Upper lobe of right lung (tissue), 1 donor: ENCODE data around the gene RGS3. TPM values are rescaled to one million over a fixed set of nuclear protein-coding genes. Genes with fewer than 3 reads are reported as not detected.

Experiments
- ATAC-seq: fragments of 200-7000 bp; cut with Tn5 transposase; one replicate; pipeline ENCODE4 v1.9.1; 2020; ENCODE audit warnings: mild to moderate bottlenecking, moderate library complexity
- DNase-seq: peaks from one replicate; pipeline ENCODE4 v3.0.0-alpha.2; 2020
- H3K27ac ChIP-seq: fragments of 200-600 bp; one replicate; pipeline ENCODE4 v1.8.0; 2022
- H3K27me3 ChIP-seq: fragments of 200-600 bp; one replicate; pipeline ENCODE4 v1.8.0; 2022; ENCODE audit warnings: mild to moderate bottlenecking
- H3K36me3 ChIP-seq: fragments of 200-600 bp; one replicate; pipeline ENCODE4 v1.8.0; 2022
- H3K4me1 ChIP-seq: fragments of 200-600 bp; one replicate; pipeline ENCODE4 v1.8.0; 2022
- H3K4me3 ChIP-seq: fragments of 200-600 bp; one replicate; pipeline ENCODE4 v1.8.0; 2022; ENCODE audit warnings: mild to moderate bottlenecking
- H3K9me3 ChIP-seq: fragments of 200-600 bp; one replicate; pipeline ENCODE4 v1.8.0; 2022
- intact Hi-C: fragments of 100-400 bp; cut with DNase I; formaldehyde crosslinking; loops from one replicate; pipeline ENCODE4 v1.11.0; 2022
- total RNA-seq: library from RNA; stranded (reverse); fragmentation: NEBNext Ultra II Directional; extraction: Animal tissue kit (Norgen Biotek cat#: 25700); gene quantifications from one replicate; pipeline ENCODE4 v1.2.1, GENCODE V29; 2021
- TF ChIP-seq, protein P1 (sequence below): fragments of 200-600 bp; IDR thresholded peaks from one replicate; pipeline ENCODE4 v1.8.0; 2022; ENCODE audit warnings: antibody characterized with exemption
- donor health status: DM: no; HTN: yes; CAD: no; lungs with severe emphysema.

Gene RGS3
- total RNA-seq, 1 donor from 2014 or later, result 71.1 TPM

DNA sequence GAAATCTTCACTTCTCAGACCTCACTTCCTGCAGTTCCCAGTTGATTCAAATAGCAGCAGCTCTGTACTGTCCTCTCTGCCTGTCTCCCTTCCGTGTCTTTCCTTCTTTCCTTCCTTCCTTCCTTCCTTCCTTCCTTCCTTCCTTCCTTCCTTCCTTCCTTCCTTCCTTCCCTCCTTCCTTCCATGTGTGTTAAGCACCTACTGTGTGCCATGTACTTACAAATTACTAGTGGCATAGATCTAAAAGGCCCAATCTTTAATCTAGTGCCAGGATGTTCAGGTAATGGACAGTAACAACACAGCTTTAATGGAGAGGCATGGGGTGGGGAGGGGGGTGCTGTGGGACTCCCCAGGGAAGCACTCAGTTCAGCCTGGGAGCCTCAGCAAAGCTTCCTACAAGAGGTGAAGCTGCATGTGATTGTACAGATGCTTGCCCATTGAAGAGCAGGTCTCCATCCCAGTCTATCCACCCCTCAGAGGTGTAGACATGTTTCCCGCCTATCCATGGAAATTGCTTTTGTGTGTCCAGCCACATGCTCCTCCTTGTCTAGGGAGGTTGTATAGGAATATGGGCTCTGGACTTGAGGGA lies 106.0 kb downstream of the RGS3 start:
- DNase-seq, result no peak
- intact Hi-C loops, result no loop called here
- H3K4me1 ChIP-seq, result peaks cover 28% of the 10 kb centered on the region
- H3K27me3 ChIP-seq, result no peaks in the 10 kb centered on the region
- no peak for ATAC-seq
- H3K36me3 ChIP-seq, result no peaks in the 10 kb centered on the region
- TF ChIP-seq, protein P1, sequence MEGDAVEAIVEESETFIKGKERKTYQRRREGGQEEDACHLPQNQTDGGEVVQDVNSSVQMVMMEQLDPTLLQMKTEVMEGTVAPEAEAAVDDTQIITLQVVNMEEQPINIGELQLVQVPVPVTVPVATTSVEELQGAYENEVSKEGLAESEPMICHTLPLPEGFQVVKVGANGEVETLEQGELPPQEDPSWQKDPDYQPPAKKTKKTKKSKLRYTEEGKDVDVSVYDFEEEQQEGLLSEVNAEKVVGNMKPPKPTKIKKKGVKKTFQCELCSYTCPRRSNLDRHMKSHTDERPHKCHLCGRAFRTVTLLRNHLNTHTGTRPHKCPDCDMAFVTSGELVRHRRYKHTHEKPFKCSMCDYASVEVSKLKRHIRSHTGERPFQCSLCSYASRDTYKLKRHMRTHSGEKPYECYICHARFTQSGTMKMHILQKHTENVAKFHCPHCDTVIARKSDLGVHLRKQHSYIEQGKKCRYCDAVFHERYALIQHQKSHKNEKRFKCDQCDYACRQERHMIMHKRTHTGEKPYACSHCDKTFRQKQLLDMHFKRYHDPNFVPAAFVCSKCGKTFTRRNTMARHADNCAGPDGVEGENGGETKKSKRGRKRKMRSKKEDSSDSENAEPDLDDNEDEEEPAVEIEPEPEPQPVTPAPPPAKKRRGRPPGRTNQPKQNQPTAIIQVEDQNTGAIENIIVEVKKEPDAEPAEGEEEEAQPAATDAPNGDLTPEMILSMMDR, result no peak
- no peaks in the 10 kb centered on the region for H3K9me3 ChIP-seq
- H3K4me3 ChIP-seq, result no peak overlapping the region
- H3K27ac ChIP-seq, result no peak overlapping the region

DNA sequence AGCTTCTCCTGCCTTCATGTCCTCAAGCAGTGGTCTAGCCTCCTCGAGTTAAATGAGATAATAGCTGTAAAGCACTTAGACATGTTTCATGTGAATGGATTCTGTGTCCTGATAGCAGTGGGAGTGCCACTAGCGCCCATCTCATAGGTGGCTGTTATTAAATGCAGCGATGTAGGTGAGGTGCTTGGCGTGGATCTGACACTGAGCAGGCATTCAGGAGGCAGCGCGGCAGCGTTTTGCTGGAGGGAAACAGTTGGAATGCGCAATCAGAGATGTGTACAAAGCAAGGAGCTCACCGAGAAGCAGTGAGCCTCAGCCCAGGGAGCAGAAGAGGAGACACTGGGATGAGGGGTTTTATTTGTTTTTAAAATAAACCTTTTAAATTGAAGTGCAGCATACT lies 106.6 kb downstream of the RGS3 start:
- TF ChIP-seq, protein P1, result no peak

DNA sequence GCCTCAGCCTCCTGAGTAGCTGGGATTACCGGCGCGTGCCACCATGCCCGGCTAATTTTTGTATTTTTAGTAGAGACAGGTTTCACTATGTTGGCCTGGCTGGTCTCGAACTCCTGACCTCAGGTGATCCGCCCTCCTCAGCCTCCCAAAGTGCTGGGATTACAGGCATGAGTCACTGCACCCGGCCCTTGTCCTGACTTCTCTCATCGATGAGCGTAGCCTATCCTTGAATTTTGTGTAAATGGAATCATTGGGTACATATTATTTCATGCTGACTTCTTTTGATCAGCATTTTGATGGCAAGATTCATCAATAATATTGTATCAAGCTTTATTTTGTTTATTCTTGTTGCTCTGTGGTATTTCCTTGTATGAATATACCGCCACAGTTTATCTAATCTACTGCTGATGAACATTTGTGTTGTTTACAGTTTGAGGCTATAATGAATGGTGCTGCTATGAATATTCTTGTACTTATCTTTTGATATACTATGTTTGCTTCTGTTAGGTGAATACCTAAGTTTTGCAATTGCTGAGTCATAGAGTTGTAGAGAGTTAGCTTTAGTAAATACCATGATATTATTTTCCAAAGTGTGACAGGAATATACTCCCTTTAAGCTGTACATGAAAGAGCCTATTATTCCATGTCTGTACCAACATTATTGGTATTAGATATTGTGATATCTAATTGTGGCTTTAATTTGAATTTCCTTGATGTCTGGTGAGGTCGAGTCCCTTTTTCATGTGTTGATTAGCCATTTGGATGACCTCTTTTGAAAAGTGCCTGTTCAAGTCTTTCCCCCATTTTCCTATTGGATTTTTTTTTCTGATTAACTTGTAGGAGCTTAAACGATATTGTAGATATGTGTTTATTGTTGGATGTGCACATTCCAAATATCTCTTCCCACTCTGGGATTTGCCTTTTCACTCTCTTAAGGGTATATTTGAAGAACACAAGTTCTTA lies 107.5 kb downstream of the RGS3 start:
- H3K4me1 ChIP-seq, result peaks cover 23% of the 10 kb centered on the region
- H3K27ac ChIP-seq, result no peak overlapping the region
- intact Hi-C loops, result no loop called here
- H3K36me3 ChIP-seq, result no peaks in the 10 kb centered on the region
- no peak overlapping the region for H3K4me3 ChIP-seq
- DNase-seq (peak; percentile 20), ATAC-seq (no peak)
- H3K9me3 ChIP-seq, result no peaks in the 10 kb centered on the region
- no peaks in the 10 kb centered on the region for H3K27me3 ChIP-seq
- TF ChIP-seq, protein P1, result no peak

More for the DNA sequence above, 106.6 kb downstream of the RGS3 start:
- Histone ChIP-seq H3K27me3 (no peaks in the 10 kb centered on the region), H3K4me3 (no peak overlapping the region), H3K27ac (no peak overlapping the region), H3K9me3 (no peaks in the 10 kb centered on the region), H3K36me3 (no peaks in the 10 kb centered on the region), H3K4me1 (peaks cover 25% of the 10 kb centered on the region)
- ATAC-seq (no peak), DNase-seq (no peak)
- intact Hi-C loops, result no loop called here

DNA sequence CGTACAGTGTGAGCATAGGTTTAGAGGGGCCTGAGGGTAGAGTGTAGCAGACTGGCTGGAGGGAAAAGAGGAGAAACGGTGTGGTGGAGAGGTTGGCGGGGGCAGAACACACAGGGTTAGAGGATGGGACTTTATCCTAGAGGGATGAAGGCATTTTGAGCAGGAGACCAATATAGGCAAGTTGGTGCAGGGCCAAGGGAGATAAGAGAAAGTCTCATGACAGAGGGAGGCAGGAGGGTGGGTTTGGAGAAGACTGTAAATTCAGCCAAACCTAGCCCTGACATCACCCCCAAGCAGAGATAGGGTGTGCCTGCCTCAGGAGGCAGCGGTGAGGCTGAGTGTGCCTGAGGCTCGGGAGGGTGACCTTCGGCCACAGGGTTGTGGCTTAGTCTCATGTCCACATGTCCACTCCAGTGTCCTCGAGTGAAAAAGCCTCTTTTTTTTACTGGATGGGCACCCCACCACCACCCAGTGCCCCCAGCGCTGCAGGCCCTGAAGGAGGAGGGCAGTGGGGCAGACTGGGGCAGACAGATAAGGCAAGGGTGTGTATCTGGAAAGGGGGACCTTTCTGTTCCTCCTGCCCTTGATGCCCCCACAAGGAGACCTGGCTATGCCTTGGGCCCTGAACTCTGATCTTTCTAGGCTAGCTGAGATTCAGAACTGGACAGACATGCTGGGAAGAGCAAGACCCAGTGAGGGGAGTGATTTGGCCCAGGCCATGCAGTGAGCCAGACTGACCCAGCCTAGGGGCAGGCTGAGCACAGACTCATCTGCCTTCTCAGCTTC lies 108.7 kb downstream of the RGS3 start:
- H3K27me3 ChIP-seq, result no peaks in the 10 kb centered on the region
- H3K36me3 ChIP-seq, result no peaks in the 10 kb centered on the region
- ATAC-seq (no peak), DNase-seq (peak; percentile 51)
- peaks cover 19% of the 10 kb centered on the region for H3K4me1 ChIP-seq
- TF ChIP-seq, protein P1, result no peak
- intact Hi-C loops, result no loop called here
- no peaks in the 10 kb centered on the region for H3K9me3 ChIP-seq
- no peak overlapping the region for H3K27ac ChIP-seq
- no peak overlapping the region for H3K4me3 ChIP-seq

DNA sequence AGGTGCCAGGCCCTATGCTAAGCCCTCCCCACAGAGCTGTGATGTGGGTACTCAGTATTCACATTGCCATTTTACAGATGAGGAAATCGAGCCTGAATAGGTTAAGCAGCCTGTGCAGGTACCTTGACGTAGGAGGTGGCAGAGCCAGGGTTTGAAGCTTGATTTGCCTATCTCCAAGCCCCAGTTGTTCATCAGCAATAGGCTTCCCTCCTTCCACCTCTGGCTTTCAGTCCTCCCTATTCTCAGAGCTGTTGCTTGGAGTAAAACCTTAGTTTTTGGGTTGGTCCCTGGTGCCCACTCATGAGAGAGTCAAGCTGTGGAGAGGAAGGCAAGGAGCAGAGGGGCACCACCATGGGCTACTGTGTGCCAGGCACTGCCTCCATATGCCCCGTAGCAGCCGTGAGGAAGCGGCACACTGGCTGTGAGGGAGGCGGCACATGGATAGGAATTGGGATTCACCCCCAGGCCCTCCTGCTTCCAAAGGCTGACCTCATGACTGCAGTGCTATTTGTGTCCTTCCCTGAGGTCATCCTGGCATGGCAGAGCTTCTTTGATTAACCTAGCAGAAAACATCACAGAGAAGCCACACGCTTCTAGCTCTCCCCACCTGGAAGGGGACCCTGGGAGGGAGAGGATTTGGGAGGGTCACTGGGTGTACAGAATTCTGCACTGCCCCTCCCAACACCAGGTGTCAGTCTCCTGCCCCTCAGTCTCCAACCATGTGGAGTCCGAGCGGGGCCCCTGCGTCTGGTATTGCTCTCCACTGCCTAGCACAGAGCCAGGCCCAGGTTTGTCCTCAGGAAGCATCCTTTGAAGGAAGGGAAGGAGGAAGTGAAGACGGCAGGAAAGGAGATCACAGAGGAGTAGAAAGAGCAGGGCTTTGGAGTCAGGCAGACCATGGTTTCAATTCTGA lies 109.8 kb downstream of the RGS3 start:
- Histone ChIP-seq H3K4me1 (peaks cover 29% of the 10 kb centered on the region), H3K27ac (no peak overlapping the region), H3K9me3 (no peaks in the 10 kb centered on the region), H3K27me3 (no peaks in the 10 kb centered on the region), H3K36me3 (no peaks in the 10 kb centered on the region), H3K4me3 (no peak overlapping the region)
- no peak for ATAC-seq
- TF ChIP-seq, protein P1, result no peak
- DNase-seq, result peak; percentile 59
- intact Hi-C loops, result no loop called here
